ENCODE data around the gene KIAA1614.

DNA sequence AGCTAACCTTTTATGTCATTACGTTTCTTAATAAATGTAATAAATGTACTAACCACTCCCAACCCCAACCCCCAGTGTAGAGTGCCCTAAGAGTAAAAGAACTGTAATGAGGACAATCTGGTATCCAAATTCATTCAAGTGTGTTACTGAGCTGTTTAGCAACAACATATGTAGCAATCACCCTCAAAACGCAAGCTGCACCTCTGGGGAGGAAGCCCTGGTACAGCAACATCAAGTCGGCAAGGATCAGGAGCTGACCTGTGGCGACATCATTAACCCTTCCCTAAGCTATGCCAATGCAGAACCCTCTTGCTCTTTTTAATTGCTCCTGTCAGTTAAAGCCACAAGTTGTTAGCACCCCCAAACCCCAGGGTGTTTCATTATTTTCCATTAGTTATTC lies 62.9 kb downstream of the KIAA1614 start:
- no peak for TF ChIP-seq FOXP2 (optimal IDR thresholded peaks at IDR 0.05; ENCODE audit: borderline replicate concordance, extremely low read depth, extremely low read length, insufficient read depth)
- TF ChIP-seq POLR2AphosphoS5 (IDR thresholded peaks at IDR 0.05; ENCODE audit: low read depth, low read length), result no peak
- TF ChIP-seq, protein P1, sequence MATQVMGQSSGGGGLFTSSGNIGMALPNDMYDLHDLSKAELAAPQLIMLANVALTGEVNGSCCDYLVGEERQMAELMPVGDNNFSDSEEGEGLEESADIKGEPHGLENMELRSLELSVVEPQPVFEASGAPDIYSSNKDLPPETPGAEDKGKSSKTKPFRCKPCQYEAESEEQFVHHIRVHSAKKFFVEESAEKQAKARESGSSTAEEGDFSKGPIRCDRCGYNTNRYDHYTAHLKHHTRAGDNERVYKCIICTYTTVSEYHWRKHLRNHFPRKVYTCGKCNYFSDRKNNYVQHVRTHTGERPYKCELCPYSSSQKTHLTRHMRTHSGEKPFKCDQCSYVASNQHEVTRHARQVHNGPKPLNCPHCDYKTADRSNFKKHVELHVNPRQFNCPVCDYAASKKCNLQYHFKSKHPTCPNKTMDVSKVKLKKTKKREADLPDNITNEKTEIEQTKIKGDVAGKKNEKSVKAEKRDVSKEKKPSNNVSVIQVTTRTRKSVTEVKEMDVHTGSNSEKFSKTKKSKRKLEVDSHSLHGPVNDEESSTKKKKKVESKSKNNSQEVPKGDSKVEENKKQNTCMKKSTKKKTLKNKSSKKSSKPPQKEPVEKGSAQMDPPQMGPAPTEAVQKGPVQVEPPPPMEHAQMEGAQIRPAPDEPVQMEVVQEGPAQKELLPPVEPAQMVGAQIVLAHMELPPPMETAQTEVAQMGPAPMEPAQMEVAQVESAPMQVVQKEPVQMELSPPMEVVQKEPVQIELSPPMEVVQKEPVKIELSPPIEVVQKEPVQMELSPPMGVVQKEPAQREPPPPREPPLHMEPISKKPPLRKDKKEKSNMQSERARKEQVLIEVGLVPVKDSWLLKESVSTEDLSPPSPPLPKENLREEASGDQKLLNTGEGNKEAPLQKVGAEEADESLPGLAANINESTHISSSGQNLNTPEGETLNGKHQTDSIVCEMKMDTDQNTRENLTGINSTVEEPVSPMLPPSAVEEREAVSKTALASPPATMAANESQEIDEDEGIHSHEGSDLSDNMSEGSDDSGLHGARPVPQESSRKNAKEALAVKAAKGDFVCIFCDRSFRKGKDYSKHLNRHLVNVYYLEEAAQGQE (IDR thresholded peaks at IDR 0.05; ENCODE audit: insufficient read depth in 1 of 2, low read depth in 2 of 2, low read length in 2 of 2), result no peak
- TF ChIP-seq TAF1 (IDR thresholded peaks at IDR 0.05; ENCODE audit: borderline replicate concordance, insufficient read depth, low read length), result no peak
- no peak for TF ChIP-seq SIN3A (IDR thresholded peaks at IDR 0.05; ENCODE audit: borderline replicate concordance, insufficient read depth, low read length)

Measured in PFSK-1 (cell line).